PC-3 (cell line): Measurements from ENCODE around the gene SUSD6.

ENCODE experiments used
- CTCF ChIP-seq: fragments of 300-600 bp; sonication (generic); conservative IDR thresholded peaks from 2 replicates; pipeline ENCODE4 v1.5.1; 2017; ENCODE audit warnings: antibody characterized with exemption, low read depth, mild to moderate bottlenecking, low read length
- EZH2 ChIP-seq: fragments of 300-600 bp; sonication (generic); IDR thresholded peaks from one replicate; pipeline ENCODE4 v1.6.1; 2017; ENCODE audit warnings: antibody characterized with exemption, mild to moderate bottlenecking, low read length; ENCODE audit not compliant: unreplicated experiment
- EZH2phosphoT487 ChIP-seq: fragments of 300-600 bp; sonication (generic); IDR thresholded peaks from 2 replicates; pipeline ENCODE4 v1.6.1; 2018; ENCODE audit warnings: mild to moderate bottlenecking, antibody characterized with exemption, low read length, borderline replicate concordance

- TF ChIP-seq CTCF (no peak), EZH2 (no peak), EZH2phosphoT487 (no peak)
Observed at GRCh38 chr14:69687606-69688298, 76.4 kb downstream of the SUSD6 start.
